NCI-H345 (cell line): ENCODE data around the gene IGFLR1.
"Not testable (repeated sequence)": the region's sequence is repeated elsewhere in the genome, so short reads cannot be mapped to it uniquely, and the experiment has no call there.

Experiments used
- DNase-seq: peaks from one replicate; lab custom pipeline; 2025; lab: John Stamatoyannopoulos, UW

The IGFLR1 gene

DNA sequence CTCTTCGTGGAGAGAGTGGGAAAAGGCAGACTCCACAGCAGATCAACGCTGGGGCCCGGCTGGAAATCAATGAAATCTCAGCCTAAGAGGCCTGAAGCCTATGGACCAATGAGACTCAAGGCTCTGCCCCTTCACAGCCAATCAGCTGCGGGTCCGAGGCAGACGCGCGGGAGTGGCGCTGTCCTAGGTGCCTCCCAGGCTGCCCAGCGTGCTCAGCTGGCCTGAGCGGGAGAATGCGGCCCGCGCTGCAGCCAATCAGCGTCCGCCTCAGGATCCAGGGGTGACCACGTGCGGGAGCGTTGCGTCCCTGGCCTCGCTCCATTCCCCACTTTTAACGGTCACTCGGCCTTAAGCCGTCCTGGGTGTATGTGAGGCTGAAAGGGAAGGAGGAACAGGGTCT, 38.0 kb downstream of the IGFLR1 start, which contains the start of gene ZBTB32:
ZBTB32 (plus strand) TSS at position 341 of the 400 bp plus-strand sequence. CDS start 10,069 bp downstream, outside the sequence.
- no peak for DNase-seq

GRCh38 chr19:35703343-35703742, 38.9 kb downstream of the IGFLR1 start:
- DNase-seq: peak; percentile 53

GRCh38 chr19:35702223-35703012, 39.8 kb downstream of the IGFLR1 start:
- DNase-seq: peak; percentile 100

DNA sequence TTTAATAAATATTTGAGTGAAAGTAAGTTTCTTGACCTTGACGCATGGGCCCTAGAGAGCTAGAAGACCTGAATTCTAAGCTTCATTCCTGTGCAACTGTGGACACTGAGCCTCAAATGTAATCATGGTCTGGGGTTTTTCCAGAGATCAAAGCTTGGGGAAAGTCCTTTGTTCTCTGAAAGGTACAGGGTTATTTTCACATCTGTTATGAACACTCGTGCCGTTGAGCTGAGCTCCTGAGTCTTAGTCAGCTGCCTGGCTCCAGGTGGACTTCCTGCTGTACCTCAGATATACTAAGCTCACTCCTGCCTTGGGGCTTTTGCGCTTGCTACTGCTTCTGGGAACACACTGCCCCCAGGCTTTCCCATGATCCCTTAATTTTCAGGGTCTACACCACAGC, 45.4 kb downstream of the IGFLR1 start:
- no peak for DNase-seq

DNA sequence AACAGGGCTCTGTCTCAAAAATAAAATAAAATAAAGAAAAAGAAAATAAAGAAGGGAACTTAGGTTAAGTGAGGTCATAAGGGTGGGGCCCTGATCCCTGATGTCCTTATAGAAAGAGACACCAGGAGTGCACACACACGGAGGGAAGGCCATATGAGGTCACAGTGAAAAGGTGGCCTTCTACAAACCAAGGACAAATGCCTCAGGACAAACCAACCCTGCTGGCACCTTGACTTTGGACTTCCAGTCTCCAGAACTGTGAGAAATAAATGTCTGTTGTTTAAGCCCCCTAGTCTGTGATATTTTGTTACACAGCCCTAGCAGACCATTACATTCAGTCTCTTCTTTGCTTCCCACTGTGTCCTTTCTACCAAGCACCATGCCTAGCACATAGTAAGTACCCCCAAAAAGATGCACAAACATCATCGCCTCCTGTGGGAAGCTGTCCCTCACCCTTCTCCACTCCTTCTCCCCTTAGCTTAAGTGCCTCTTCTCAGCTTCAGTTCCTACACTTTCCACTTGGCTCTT, 46.3 kb downstream of the IGFLR1 start:
- DNase-seq: no peak

- DNase-seq: peak; percentile 98
These were observed 48.2 kb downstream of the IGFLR1 start for GRCh38 chr19:35693835-35694599.

GRCh38 chr19:35693422-35693821, 48.8 kb downstream of the IGFLR1 start:
- no peak for DNase-seq

- no peak for DNase-seq
These were observed 50.2 kb downstream of the IGFLR1 start for GRCh38 chr19:35692010-35692409.

- DNase-seq: not testable (repeated sequence)
These were observed 51.1 kb downstream of the IGFLR1 start for GRCh38 chr19:35691106-35691505.

DNA sequence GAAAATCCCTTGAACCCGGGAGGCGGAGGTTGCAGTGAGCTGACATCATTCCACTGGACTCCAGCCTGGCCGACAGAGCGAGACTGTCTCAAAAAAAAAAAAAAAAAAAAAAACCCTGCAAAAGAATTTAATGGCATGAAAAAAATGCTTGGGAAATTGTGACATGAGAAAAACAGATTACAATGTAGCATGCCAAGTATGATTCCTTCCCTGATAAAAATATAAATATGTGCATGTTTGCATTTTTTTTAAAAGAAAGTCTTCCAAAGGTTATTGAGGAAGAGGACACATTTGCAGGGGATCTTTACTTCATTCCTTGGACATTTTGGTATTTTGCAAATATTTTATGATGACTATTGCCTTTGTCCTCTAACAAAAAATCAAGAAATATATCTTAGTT, 52.4 kb downstream of the IGFLR1 start:
- no peak for DNase-seq
